ENCODE results near the gene CEP112.
"Not testable (repeated sequence)": the region's sequence is repeated elsewhere in the genome, so short reads cannot be mapped to it uniquely, and the experiment has no call there.

CEP112 gene

DNA sequence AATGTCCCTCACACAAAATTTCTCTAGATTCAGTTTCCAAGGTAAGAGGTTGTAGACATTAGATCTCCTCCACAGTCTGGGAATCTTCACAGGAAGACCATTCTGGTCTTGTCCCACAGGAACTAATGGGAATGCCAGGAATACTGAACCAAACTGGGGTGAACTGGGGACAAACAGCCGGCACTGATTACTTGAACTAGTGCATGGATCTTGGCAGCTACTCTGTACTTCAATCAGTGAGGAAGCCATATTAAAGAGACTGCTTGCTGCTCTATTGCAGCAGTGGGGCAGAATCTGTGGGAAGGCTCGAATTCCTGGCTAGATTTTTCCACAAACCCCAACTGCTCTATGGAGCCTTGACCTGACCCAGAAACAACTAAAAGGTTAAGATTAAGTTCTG lies 361.6 kb downstream of the CEP112 start:
- H3K27me3 ChIP-seq (ENCODE audit: control insufficient read depth, insufficient read depth, low read length) = no peaks in the 10 kb centered on the region
- H3K4me3 ChIP-seq (ENCODE audit: low read depth, low read length) = no peak overlapping the region
- H3K9ac ChIP-seq (ENCODE audit: low read length) = no peak overlapping the region
- H3K4me1 ChIP-seq (ENCODE audit: control insufficient read depth, insufficient read depth, low read length) = no peaks in the 10 kb centered on the region
- H3K36me3 ChIP-seq (ENCODE audit: control insufficient read depth, insufficient read depth, low read length) = no peaks in the 10 kb centered on the region
- H3K27ac ChIP-seq (ENCODE audit: low read depth, low read length) = no peak overlapping the region
- peaks cover 24% of the 10 kb centered on the region for H3K9me3 ChIP-seq (ENCODE audit: control insufficient read depth, insufficient read depth, low read depth, low read length)

DNA sequence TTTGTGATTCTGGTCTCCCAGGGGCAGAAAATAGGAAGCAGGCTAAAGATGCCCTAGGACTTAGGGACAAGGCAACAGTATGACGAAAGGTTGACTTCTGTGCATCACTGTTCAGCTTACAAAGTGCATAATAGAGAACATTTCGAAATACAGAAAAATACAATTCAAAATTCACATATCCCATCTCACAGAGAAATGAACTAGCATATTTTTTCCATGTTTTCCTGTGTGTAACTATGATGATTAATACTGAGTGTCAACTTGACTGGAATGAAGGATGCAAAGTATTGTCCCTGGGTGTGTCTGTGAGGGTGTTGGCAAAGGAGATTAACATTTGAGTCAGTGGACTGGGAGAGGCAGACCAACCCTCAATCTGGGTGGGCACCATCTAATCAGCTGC lies 365.4 kb downstream of the CEP112 start:
- H3K4me3 ChIP-seq (ENCODE audit: low read depth, low read length); H3K4me1 ChIP-seq (ENCODE audit: control insufficient read depth, insufficient read depth, low read length); H3K9me3 ChIP-seq (ENCODE audit: control insufficient read depth, insufficient read depth, low read depth, low read length); H3K9ac ChIP-seq (ENCODE audit: low read length); H3K36me3 ChIP-seq (ENCODE audit: control insufficient read depth, insufficient read depth, low read length); H3K27ac ChIP-seq (ENCODE audit: low read depth, low read length); H3K27me3 ChIP-seq (ENCODE audit: control insufficient read depth, insufficient read depth, low read length): not testable (repeated sequence)

DNA sequence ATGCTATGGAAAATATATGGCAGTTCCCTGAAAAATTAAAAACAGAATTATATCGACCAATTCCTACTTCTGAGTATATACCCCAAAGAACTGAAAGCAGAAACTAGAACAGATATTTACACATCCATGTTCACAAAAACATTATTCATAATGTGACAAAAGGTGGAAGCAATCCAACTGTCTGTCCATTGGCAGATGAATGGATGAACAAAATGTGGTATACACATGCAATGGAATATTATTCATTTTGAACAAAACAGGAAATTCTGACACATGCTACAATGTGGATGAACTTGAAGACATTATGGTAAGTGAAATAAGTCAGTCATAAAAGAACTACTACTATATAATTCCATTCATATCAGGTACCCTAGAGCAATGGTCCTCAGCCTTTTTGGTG lies 367.0 kb downstream of the CEP112 start:
- Histone ChIP-seq H3K4me1 (ENCODE audit: control insufficient read depth, insufficient read depth, low read length) (no peaks in the 10 kb centered on the region), H3K36me3 (ENCODE audit: control insufficient read depth, insufficient read depth, low read length) (no peaks in the 10 kb centered on the region), H3K27me3 (ENCODE audit: control insufficient read depth, insufficient read depth, low read length) (no peaks in the 10 kb centered on the region), H3K4me3 (ENCODE audit: low read depth, low read length) (no peak overlapping the region), H3K9ac (ENCODE audit: low read length) (no peak overlapping the region), H3K9me3 (ENCODE audit: control insufficient read depth, insufficient read depth, low read depth, low read length) (no peaks in the 10 kb centered on the region), H3K27ac (ENCODE audit: low read depth, low read length) (no peak overlapping the region)

DNA sequence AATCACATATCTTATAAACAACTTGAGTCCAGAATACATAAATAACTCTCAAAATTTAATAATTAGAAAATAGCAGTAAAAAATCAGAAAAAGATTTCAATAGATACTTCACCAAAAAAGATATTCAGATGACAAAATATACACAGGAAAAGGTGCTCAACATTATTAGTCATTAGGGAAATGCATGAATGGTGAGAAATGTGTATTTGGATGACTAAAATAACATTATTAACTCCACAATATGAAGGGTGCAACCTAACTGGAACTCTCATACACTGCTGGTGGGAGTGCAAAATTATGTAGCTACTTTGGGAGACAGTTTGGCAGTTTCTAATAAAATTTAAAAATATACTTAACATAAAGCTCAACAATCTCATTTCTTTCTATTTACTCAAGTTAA lies 368.2 kb downstream of the CEP112 start:
- H3K4me1 ChIP-seq (ENCODE audit: control insufficient read depth, insufficient read depth, low read length) = no peaks in the 10 kb centered on the region
- no peak overlapping the region for H3K4me3 ChIP-seq (ENCODE audit: low read depth, low read length)
- H3K9me3 ChIP-seq (ENCODE audit: control insufficient read depth, insufficient read depth, low read depth, low read length) = no peaks in the 10 kb centered on the region
- H3K9ac ChIP-seq (ENCODE audit: low read length) = no peak overlapping the region
- no peaks in the 10 kb centered on the region for H3K27me3 ChIP-seq (ENCODE audit: control insufficient read depth, insufficient read depth, low read length)
- H3K27ac ChIP-seq (ENCODE audit: low read depth, low read length) = no peak overlapping the region
- H3K36me3 ChIP-seq (ENCODE audit: control insufficient read depth, insufficient read depth, low read length) = no peaks in the 10 kb centered on the region

DNA sequence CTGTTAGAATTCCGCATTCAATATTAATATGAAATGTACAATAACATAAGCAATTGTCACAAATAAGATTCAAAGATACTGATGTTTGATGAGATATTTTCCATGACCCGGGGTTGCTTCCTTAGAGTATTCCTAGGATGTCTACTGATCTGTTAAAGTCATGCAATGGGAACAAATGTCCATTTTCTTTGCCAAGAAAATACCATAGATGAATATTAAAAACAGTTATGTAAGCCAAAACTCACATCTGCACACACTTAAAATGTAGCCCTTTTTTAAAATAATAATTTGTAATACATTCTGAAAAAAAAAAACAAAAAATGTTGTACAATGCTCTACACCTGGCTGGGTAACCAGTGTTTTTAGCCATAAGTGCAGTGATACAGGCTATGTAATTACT lies 371.1 kb downstream of the CEP112 start:
- H3K4me1 ChIP-seq (ENCODE audit: control insufficient read depth, insufficient read depth, low read length) = no peaks in the 10 kb centered on the region
- no peak overlapping the region for H3K27ac ChIP-seq (ENCODE audit: low read depth, low read length)
- H3K36me3 ChIP-seq (ENCODE audit: control insufficient read depth, insufficient read depth, low read length) = no peaks in the 10 kb centered on the region
- H3K27me3 ChIP-seq (ENCODE audit: control insufficient read depth, insufficient read depth, low read length) = no peaks in the 10 kb centered on the region
- H3K9me3 ChIP-seq (ENCODE audit: control insufficient read depth, insufficient read depth, low read depth, low read length) = no peaks in the 10 kb centered on the region
- H3K9ac ChIP-seq (ENCODE audit: low read length) = no peak overlapping the region
- no peak overlapping the region for H3K4me3 ChIP-seq (ENCODE audit: low read depth, low read length)

DNA sequence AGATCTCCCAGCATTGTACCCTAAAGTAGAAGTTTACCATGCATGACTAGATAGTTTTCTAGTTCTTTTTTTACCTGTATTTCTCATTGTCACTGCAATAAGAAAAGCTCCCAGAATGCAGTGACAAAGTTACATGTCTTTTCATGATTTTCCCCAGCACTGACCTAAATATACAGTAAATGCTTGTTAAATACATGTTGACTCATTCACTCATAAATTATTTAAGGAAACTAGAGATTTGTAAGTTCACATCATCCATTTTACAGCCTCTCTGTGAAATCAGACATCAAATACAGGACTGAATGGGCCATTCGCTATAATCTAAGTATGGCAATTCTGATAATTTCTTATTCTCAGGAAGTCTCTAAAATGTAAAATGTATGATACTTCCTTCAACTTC lies 371.6 kb downstream of the CEP112 start:
- H3K27ac ChIP-seq (ENCODE audit: low read depth, low read length) = no peak overlapping the region
- no peaks in the 10 kb centered on the region for H3K27me3 ChIP-seq (ENCODE audit: control insufficient read depth, insufficient read depth, low read length)
- H3K4me1 ChIP-seq (ENCODE audit: control insufficient read depth, insufficient read depth, low read length) = no peaks in the 10 kb centered on the region
- H3K9ac ChIP-seq (ENCODE audit: low read length) = no peak overlapping the region
- no peak overlapping the region for H3K4me3 ChIP-seq (ENCODE audit: low read depth, low read length)
- H3K9me3 ChIP-seq (ENCODE audit: control insufficient read depth, insufficient read depth, low read depth, low read length) = no peaks in the 10 kb centered on the region
- no peaks in the 10 kb centered on the region for H3K36me3 ChIP-seq (ENCODE audit: control insufficient read depth, insufficient read depth, low read length)

DNA sequence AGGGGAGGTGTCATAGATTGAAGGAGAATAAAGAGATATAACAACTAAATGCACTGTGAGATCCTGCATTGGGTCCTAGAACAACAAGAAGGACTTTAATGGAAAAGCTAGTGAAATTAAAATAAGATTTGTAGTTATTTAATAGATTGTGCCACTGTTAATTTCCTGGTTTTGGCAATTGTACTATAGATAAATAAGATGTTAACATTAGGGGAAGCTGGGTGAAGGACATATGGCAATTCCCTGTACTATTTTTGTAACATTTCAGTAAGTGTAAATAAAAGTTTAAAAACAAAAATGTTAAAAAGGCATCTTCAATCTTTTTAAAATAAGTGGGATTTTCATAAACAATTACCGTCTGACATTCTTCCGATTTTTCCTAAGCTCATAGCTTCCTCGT lies 372.1 kb downstream of the CEP112 start:
- H3K27me3 ChIP-seq (ENCODE audit: control insufficient read depth, insufficient read depth, low read length) = no peaks in the 10 kb centered on the region
- no peaks in the 10 kb centered on the region for H3K36me3 ChIP-seq (ENCODE audit: control insufficient read depth, insufficient read depth, low read length)
- H3K4me3 ChIP-seq (ENCODE audit: low read depth, low read length) = no peak overlapping the region
- no peak overlapping the region for H3K27ac ChIP-seq (ENCODE audit: low read depth, low read length)
- H3K9me3 ChIP-seq (ENCODE audit: control insufficient read depth, insufficient read depth, low read depth, low read length) = no peaks in the 10 kb centered on the region
- H3K9ac ChIP-seq (ENCODE audit: low read length) = no peak overlapping the region
- H3K4me1 ChIP-seq (ENCODE audit: control insufficient read depth, insufficient read depth, low read length) = no peaks in the 10 kb centered on the region

DNA sequence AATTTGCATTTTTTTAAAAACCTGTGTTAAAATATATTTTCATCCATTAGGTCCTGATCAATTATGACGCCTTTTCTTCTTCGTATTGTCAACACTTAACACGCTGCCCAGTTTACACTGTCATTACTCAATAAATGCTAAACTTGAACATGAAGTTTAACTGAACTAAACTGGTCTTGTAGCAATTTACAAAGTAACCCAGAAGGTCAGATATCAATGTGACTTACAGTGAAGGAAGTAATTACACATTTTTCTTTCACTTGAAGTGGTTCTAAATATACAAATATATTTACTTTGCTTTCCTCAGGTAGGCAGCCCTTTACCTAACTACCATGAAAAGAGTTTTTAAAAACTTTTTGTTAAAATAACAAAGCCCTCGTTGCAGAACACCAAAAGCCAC lies 374.0 kb downstream of the CEP112 start:
- no peaks in the 10 kb centered on the region for H3K4me1 ChIP-seq (ENCODE audit: control insufficient read depth, insufficient read depth, low read length)
- H3K27me3 ChIP-seq (ENCODE audit: control insufficient read depth, insufficient read depth, low read length) = no peaks in the 10 kb centered on the region
- no peak overlapping the region for H3K4me3 ChIP-seq (ENCODE audit: low read depth, low read length)
- no peaks in the 10 kb centered on the region for H3K9me3 ChIP-seq (ENCODE audit: control insufficient read depth, insufficient read depth, low read depth, low read length)
- no peak overlapping the region for H3K9ac ChIP-seq (ENCODE audit: low read length)
- no peaks in the 10 kb centered on the region for H3K36me3 ChIP-seq (ENCODE audit: control insufficient read depth, insufficient read depth, low read length)
- H3K27ac ChIP-seq (ENCODE audit: low read depth, low read length) = no peak overlapping the region

DNA sequence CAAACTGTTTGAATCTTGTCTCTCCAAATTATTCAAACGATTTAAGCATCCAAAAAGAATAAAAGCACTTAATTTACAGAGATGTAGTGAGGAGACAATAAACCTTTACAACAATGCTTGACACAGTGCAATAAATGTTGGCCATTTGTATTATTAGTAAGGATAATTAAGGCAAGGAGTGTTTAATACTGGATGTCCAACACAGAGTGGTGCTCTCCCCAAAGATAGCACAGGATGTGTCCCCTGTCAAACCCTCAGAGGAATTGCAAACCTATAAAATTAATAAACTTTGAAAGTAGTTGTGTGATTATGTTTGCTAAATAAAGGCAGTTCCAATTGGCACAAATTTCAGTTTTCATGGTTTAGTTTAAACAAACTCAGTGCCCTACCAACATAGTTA lies 377.5 kb downstream of the CEP112 start:
- H3K27ac ChIP-seq (ENCODE audit: low read depth, low read length) = no peak overlapping the region
- H3K36me3 ChIP-seq (ENCODE audit: control insufficient read depth, insufficient read depth, low read length) = no peaks in the 10 kb centered on the region
- no peaks in the 10 kb centered on the region for H3K4me1 ChIP-seq (ENCODE audit: control insufficient read depth, insufficient read depth, low read length)
- H3K4me3 ChIP-seq (ENCODE audit: low read depth, low read length) = no peak overlapping the region
- H3K9ac ChIP-seq (ENCODE audit: low read length) = no peak overlapping the region
- H3K9me3 ChIP-seq (ENCODE audit: control insufficient read depth, insufficient read depth, low read depth, low read length) = peaks cover 12% of the 10 kb centered on the region; the same call in 1 of the 2 replicates
- H3K27me3 ChIP-seq (ENCODE audit: control insufficient read depth, insufficient read depth, low read length) = no peaks in the 10 kb centered on the region

DNA sequence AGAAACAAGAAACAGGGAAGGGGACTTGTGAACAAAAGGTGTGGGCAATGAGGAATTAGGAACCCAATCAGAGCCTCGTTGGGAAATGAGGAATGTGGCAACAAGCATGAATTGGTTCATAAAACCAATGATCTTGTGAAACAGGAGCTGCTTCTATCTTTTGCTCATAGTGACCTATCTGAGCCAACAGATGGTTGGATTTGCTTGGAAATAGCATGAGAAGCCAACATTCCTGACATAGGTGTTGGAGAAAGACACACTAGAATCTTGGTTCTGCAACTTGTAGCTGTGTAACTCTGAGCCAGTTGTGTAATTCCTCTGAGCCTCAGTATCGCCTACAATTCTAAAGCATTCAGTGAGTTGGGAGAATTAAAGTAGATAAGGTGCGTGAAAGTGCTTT lies 378.6 kb downstream of the CEP112 start:
- H3K9ac ChIP-seq (ENCODE audit: low read length) = no peak overlapping the region
- no peaks in the 10 kb centered on the region for H3K4me1 ChIP-seq (ENCODE audit: control insufficient read depth, insufficient read depth, low read length)
- H3K27me3 ChIP-seq (ENCODE audit: control insufficient read depth, insufficient read depth, low read length) = no peaks in the 10 kb centered on the region
- no peak overlapping the region for H3K4me3 ChIP-seq (ENCODE audit: low read depth, low read length)
- H3K36me3 ChIP-seq (ENCODE audit: control insufficient read depth, insufficient read depth, low read length) = no peaks in the 10 kb centered on the region
- no peak overlapping the region for H3K27ac ChIP-seq (ENCODE audit: low read depth, low read length)
- H3K9me3 ChIP-seq (ENCODE audit: control insufficient read depth, insufficient read depth, low read depth, low read length) = peaks cover 17% of the 10 kb centered on the region; the same call in 1 of the 2 replicates

DNA sequence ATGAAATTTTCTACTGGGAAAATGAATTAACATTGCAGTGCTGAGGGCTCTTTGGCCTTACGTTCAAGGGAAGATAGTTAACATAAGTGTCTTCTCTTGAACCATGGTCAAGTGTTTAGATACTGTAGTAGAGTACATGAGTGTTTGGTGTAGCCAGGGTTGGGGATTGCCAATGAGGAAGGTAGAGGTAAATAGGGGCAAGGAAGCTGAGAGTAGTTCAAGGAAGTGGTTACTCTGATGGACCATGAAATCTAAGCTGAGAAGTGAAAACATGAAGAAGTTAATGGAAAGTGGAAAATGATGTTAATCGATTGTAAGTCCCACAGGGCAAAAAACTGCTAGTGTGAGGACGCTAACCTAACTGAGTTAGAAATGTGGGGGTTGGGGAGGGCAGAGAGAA lies 380.9 kb downstream of the CEP112 start:
- no peaks in the 10 kb centered on the region for H3K36me3 ChIP-seq (ENCODE audit: control insufficient read depth, insufficient read depth, low read length)
- no peak overlapping the region for H3K9ac ChIP-seq (ENCODE audit: low read length)
- H3K4me3 ChIP-seq (ENCODE audit: low read depth, low read length) = no peak overlapping the region
- H3K27me3 ChIP-seq (ENCODE audit: control insufficient read depth, insufficient read depth, low read length) = no peaks in the 10 kb centered on the region
- no peak overlapping the region for H3K27ac ChIP-seq (ENCODE audit: low read depth, low read length)
- no peaks in the 10 kb centered on the region for H3K4me1 ChIP-seq (ENCODE audit: control insufficient read depth, insufficient read depth, low read length)
- peaks cover 40% of the 10 kb centered on the region for H3K9me3 ChIP-seq (ENCODE audit: control insufficient read depth, insufficient read depth, low read depth, low read length)

DNA sequence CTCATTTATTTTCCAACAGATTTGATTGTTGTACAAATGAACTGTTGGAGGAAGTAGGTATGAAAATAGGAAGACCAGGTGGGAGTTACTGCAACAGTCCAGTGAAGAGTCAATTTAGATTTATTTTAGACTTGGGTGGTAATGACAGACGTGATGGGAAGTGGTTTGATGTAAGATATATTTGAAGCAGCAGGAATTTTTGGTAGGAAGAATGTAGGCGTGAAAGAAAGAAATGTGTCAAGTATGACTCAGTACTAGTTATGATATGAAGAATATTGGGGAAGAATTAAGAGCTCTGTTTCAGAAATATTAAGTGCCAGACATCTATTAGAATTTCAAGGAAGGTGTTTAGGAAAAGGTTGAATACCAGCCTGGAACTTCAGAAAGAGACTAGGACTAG lies 382.6 kb downstream of the CEP112 start:
- no peaks in the 10 kb centered on the region for H3K36me3 ChIP-seq (ENCODE audit: control insufficient read depth, insufficient read depth, low read length)

More for the DNA sequence above, 382.6 kb downstream of the CEP112 start:
- Histone ChIP-seq H3K9me3 (ENCODE audit: control insufficient read depth, insufficient read depth, low read depth, low read length) (peaks cover 41% of the 10 kb centered on the region), H3K27me3 (ENCODE audit: control insufficient read depth, insufficient read depth, low read length) (no peaks in the 10 kb centered on the region), H3K4me1 (ENCODE audit: control insufficient read depth, insufficient read depth, low read length) (no peaks in the 10 kb centered on the region), H3K27ac (ENCODE audit: low read depth, low read length) (no peak overlapping the region), H3K4me3 (ENCODE audit: low read depth, low read length) (no peak overlapping the region), H3K9ac (ENCODE audit: low read length) (no peak overlapping the region)

Data from HUES6 (cell line).